CD14-positive monocyte (primary cell): ENCODE results near the gene AZGP1. TPM values are rescaled to one million over a fixed set of nuclear protein-coding genes. Genes with fewer than 3 reads are reported as not detected.

ENCODE experiments used
- DNase-seq, 3 donors: peaks; one replicate each; pipeline ENCODE4 v3.0.0-alpha.2; 2011 to 2022
- H2AFZ ChIP-seq: 2 replicates; pipeline ENCODE4 v1.6.0; 2012; ENCODE audit warnings: mild to moderate bottlenecking, low read depth, low read length, inconsistent platforms; ENCODE audit not compliant: insufficient read depth, poor library complexity, severe bottlenecking
- H3K27ac ChIP-seq, 2 donors: 1 replicate in 1 of 2; 2 replicates in 1 of 2; pipeline ENCODE4 v1.5.1; 2012 to 2013; ENCODE audit warnings: low read length in 2 of 2, control low read depth in 1 of 2, inconsistent platforms in 1 of 2, low read depth in 1 of 2, mild to moderate bottlenecking in 1 of 2
- H3K27me3 ChIP-seq, 2 donors: one replicate each; pipeline versions ENCODE4 v1.6.0 to v1.6.1; 2011 to 2013; ENCODE audit warnings: low read length in 2 of 2; ENCODE audit not compliant: control insufficient read depth in 2 of 2, insufficient read depth in 2 of 2
- H3K36me3 ChIP-seq, 2 donors: replicated peaks in 1 of 2; 1 replicate in 1 of 2; 2 replicates in 1 of 2; pipeline versions ENCODE4 v1.5.1 to v1.6.1; 2012 to 2013; ENCODE audit warnings: low read length in 2 of 2, control low read depth in 1 of 2, inconsistent platforms in 1 of 2, mild to moderate bottlenecking in 1 of 2; ENCODE audit not compliant: insufficient read depth in 2 of 2, control insufficient read depth in 1 of 2
- H3K4me1 ChIP-seq, 2 donors: 1 replicate in 1 of 2; 2 replicates in 1 of 2; pipeline versions ENCODE4 v1.5.1 to v1.6.1; 2012 to 2013; ENCODE audit warnings: low read length in 2 of 2, control low read depth in 1 of 2, inconsistent platforms in 1 of 2, mild to moderate bottlenecking in 1 of 2, moderate library complexity in 1 of 2; ENCODE audit not compliant: insufficient read depth in 2 of 2, control insufficient read depth in 1 of 2
- H3K4me2 ChIP-seq: replicated peaks from 2 replicates; pipeline ENCODE3; 2012; ENCODE audit warnings: low read length, moderate library complexity, mild to moderate bottlenecking; ENCODE audit not compliant: poor library complexity, severe bottlenecking; ENCODE audit errors: extremely low read depth
- H3K4me3 ChIP-seq, 3 experiments: fragments of 200-600 bp in 1 of 3; sonication (generic) in 1 of 3; replicated peaks in 1 of 3; 1 replicate in 2 of 3; 2 replicates in 1 of 3; pipeline ENCODE4 v1.5.1; 2011 to 2013; ENCODE audit warnings: low read length in 3 of 3, mild to moderate bottlenecking in 3 of 3, control low read depth in 2 of 3, low read depth in 2 of 3, inconsistent platforms in 1 of 3, moderate library complexity in 1 of 3
- H3K79me2 ChIP-seq: 2 replicates; pipeline ENCODE4 v1.6.0; 2012; ENCODE audit warnings: mild to moderate bottlenecking, control low read depth, inconsistent platforms, low read length, moderate library complexity; ENCODE audit not compliant: insufficient read depth
- H3K9ac ChIP-seq: 2 replicates; pipeline ENCODE4 v1.6.0; 2017; ENCODE audit warnings: low read length, mild to moderate bottlenecking; ENCODE audit not compliant: insufficient read depth, poor library complexity, severe bottlenecking
- H3K9me3 ChIP-seq, 2 donors: replicated peaks in 1 of 2; 1 replicate in 1 of 2; 2 replicates in 1 of 2; pipeline versions ENCODE4 v1.5.1 to v1.6.1; 2012 to 2013; ENCODE audit warnings: low read length in 2 of 2, control low read depth in 1 of 2; ENCODE audit not compliant: control insufficient read depth in 1 of 2, insufficient read depth in 1 of 2
- H4K20me1 ChIP-seq: 2 replicates; pipeline ENCODE4 v1.6.0; 2012; ENCODE audit warnings: mild to moderate bottlenecking, low read length, control low read depth, moderate library complexity; ENCODE audit not compliant: insufficient read depth
- H3K27ac Mint-ChIP-seq, 7 donors: one replicate each; pipeline ENCODE4 v1.8.0; 2020; ENCODE audit warnings: mild to moderate bottlenecking in 7 of 7, mixed read lengths in 7 of 7, moderate library complexity in 6 of 7, inconsistent platforms in 2 of 7
- H3K27me3 Mint-ChIP-seq, 3 donors: one replicate each; pipeline ENCODE4 v1.8.0; 2021 to 2022; ENCODE audit warnings: low read depth in 3 of 3, mild to moderate bottlenecking in 3 of 3, mixed read lengths in 3 of 3, moderate library complexity in 3 of 3, inconsistent platforms in 1 of 3
- H3K36me3 Mint-ChIP-seq, 2 donors: one replicate each; pipeline ENCODE4 v1.8.0; 2020; ENCODE audit warnings: mixed read lengths in 2 of 2, inconsistent platforms in 1 of 2, mild to moderate bottlenecking in 1 of 2
- H3K4me1 Mint-ChIP-seq: one replicate; pipeline ENCODE4 v1.8.0; 2020; ENCODE audit warnings: mild to moderate bottlenecking, mixed read lengths
- H3K4me3 Mint-ChIP-seq, 2 donors: one replicate each; pipeline ENCODE4 v1.8.0; 2020; ENCODE audit warnings: mild to moderate bottlenecking in 2 of 2, mixed read lengths in 2 of 2, moderate library complexity in 1 of 2
- H3K9me3 Mint-ChIP-seq, 7 donors: one replicate each; pipeline ENCODE4 v1.8.0; 2020 to 2022; ENCODE audit warnings: mixed read lengths in 7 of 7, mild to moderate bottlenecking in 6 of 7, moderate library complexity in 6 of 7, inconsistent platforms in 2 of 7
- WGBS: methylation state at CpG from one replicate; pipeline ENCODE4 v1.1.5; 2013; ENCODE audit warnings: missing lambda C conversion rate; ENCODE audit not compliant: insufficient coverage; 5-methylcytosine and 5-hydroxymethylcytosine counted together
- intact Hi-C, 2 donors: fragments of 100-400 bp; cut with micrococcal nuclease; formaldehyde crosslinking; loops; one replicate each; pipeline versions ENCODE4 v1.15.0 to v1.15.1; 2023
- polyA minus RNA-seq: library from RNA; depleted of rRNA, polyadenylated mRNA; stranded (reverse); fragments of >200 nt; gene quantifications from 2 replicates; pipeline ENCODE4 v1.2.3, GENCODE V29; 2012
- polyA plus RNA-seq, 3 donors: library from polyadenylated mRNA; depleted of rRNA in 1 of 3; unstranded in 2 of 3; stranded (reverse) in 1 of 3; fragments of 300-500 nt in 2 of 3; fragments of >200 nt in 1 of 3; fragmentation: Illumina TruSeq in 2 of 3; gene quantifications; 1 replicate in 2 of 3; 2 replicates in 1 of 3; pipeline ENCODE4 v1.2.3, GENCODE V29; 2012 to 2021
- total RNA-seq, 12 experiments: library from RNA in 1 of 12; stranded (reverse) in 1 of 12; fragments of 120-200 nt in 1 of 12; gene quantifications; one replicate each; pipeline ENCODE4 v1.2.4 and lab custom pipeline; 2013 to 2026; ENCODE audit warnings: mixed read lengths in 6 of 12, inconsistent platforms in 1 of 12
- TF ChIP-seq, protein P1 (sequence below): fragments of 200-600 bp; IDR thresholded peaks from one replicate; pipeline ENCODE4 v1.8.0; 2022; ENCODE audit warnings: antibody characterized with exemption, mild to moderate bottlenecking

The AZGP1 gene
- not detected for total RNA-seq (2013)
- not detected for polyA plus RNA-seq
- polyA minus RNA-seq = not detected in 2 replicates
- 0 to 0.17 (median 0) reads per million in 11 experiments for total RNA-seq (lab: John Stamatoyannopoulos, UW)

DNA sequence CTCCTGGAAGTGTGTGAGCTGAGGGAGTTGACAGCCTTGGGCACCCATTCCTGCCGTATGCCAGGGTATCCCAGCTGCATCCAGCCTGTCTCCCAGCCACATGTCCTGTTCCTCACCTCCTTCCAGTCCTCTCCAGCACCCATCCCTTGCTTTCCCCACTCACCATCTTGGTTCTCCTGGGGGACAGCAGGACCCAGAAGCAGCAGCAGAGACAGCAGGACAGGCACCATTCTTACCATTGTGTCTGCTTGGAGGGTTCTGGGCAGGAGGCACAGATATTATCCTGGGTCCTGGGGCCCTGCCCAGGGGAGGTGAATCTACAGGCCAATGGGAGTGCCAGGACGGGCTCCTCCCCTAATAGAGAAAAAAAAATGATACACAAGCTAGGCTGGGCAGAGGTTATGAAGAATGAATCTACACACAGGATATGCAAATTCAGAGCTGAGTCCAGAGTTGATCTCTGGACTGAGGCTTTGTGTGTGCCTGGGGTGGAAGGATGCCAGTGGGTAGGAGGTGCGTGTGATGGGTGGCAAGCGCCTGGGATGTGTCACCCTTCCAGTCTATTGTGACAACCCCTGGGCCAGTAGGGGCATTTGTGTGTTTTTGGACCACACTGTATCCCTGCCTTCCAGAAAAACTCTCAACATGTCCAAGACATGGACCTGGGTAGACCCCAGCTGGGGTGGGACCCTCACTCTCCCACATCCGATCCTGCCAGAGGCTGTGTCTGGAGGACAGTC is at the start of gene AZGP1:
AZGP1 (minus strand) TSS at position 250 of the 740 bp plus-strand sequence; CDS start at position 239, 11 bp downstream.
- TF ChIP-seq, protein P1, sequence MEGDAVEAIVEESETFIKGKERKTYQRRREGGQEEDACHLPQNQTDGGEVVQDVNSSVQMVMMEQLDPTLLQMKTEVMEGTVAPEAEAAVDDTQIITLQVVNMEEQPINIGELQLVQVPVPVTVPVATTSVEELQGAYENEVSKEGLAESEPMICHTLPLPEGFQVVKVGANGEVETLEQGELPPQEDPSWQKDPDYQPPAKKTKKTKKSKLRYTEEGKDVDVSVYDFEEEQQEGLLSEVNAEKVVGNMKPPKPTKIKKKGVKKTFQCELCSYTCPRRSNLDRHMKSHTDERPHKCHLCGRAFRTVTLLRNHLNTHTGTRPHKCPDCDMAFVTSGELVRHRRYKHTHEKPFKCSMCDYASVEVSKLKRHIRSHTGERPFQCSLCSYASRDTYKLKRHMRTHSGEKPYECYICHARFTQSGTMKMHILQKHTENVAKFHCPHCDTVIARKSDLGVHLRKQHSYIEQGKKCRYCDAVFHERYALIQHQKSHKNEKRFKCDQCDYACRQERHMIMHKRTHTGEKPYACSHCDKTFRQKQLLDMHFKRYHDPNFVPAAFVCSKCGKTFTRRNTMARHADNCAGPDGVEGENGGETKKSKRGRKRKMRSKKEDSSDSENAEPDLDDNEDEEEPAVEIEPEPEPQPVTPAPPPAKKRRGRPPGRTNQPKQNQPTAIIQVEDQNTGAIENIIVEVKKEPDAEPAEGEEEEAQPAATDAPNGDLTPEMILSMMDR = no peak
- Histone ChIP-seq H3K79me2 (no peaks in the 10 kb centered on the region), H3K36me3 (no peaks in the 10 kb centered on the region), H3K9ac (no peak within 1 kb of the TSS), H4K20me1 (no peaks in the 10 kb centered on the region), H3K9me3 (no peaks in the 10 kb centered on the region), H3K27ac (no peak within 1 kb of the TSS), H3K4me1 (no peaks in the 10 kb centered on the region), H3K27me3 (no peaks in the 10 kb centered on the region), H3K4me3 (no peak within 1 kb of the TSS), H3K4me2 (no peak within 1 kb of the TSS), H2AFZ (no peak within 1 kb of the TSS)
- Mint-ChIP-seq H3K27me3 (peaks cover 9 to 18% (median 18%) of the 10 kb centered on the region in 3 donors), H3K36me3 (no peaks in the 10 kb centered on the region), H3K4me1 (no peaks in the 10 kb centered on the region), H3K27ac (peak within 1 kb of the TSS in 1 of 7 donors; percentile 59), H3K4me3 (no peak within 1 kb of the TSS), H3K9me3 (peaks cover 0 to 6% (median 0%) of the 10 kb centered on the region in 7 donors)
- intact Hi-C loops = no loop called here
- DNase-seq = no peak
- WGBS = 100% methylated on average over 2 of the region's 5 CpGs

DNA sequence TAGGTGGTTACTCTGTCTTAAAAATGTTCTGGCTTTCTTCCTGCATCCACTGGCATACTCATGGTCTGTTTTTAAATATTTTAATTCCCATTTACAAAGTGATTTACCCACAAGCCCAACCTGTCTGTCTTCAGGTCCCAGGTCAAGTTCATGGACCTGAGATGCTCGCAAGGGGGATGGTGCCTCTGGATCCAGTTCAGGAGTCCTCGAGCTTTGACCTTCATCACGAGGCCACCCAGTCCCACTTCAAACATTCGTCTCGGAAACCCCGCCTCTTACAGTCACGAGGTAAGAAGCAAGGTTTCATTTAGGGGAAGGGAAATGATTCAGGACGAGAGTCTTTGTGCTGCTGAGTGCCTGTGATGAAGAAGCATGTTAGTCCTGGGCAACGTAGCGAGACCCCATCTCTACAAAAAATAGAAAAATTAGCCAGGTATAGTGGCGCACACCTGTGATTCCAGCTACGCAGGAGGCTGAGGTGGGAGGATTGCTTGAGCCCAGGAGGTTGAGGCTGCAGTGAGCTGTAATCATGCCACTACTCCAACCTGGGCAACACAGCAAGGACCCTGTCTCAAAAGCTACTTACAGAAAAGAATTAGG is 48.3 kb upstream of the AZGP1 start:
- Histone ChIP-seq H3K4me1 (no peaks in the 10 kb centered on the region), H3K4me3 (no peak overlapping the region), H4K20me1 (peaks cover 25% of the 10 kb centered on the region), H2AFZ (no peak overlapping the region), H3K27ac (no peak overlapping the region), H3K4me2 (no peak overlapping the region), H3K9me3 (no peaks in the 10 kb centered on the region), H3K27me3 (no peaks in the 10 kb centered on the region), H3K36me3 (peaks cover 50 to 81% of the 10 kb centered on the region in 2 donors), H3K9ac (no peak overlapping the region), H3K79me2 (peaks cover 49% of the 10 kb centered on the region)
- intact Hi-C loops = no loop called here
- Mint-ChIP-seq H3K36me3 (peaks cover 56 to 84% of the 10 kb centered on the region in 2 donors), H3K9me3 (no peaks in the 10 kb centered on the region), H3K4me3 (no peak overlapping the region), H3K4me1 (peaks cover 6% of the 10 kb centered on the region), H3K27ac (peak overlapping the region in 2 of 7 donors; percentile 6 to 30), H3K27me3 (peaks cover 0 to 2% (median 2%) of the 10 kb centered on the region in 3 donors)
- no peak for DNase-seq
- TF ChIP-seq, protein P1 = no peak
- 96% methylated on average over 4 of the region's 12 CpGs for WGBS
